HCEC 1CT (cell line): ENCODE measurements around the gene EVX2.

Experiments
- DNase-seq: peaks from one replicate; pipeline ENCODE4 v3.0.0-alpha.2; 2017

Gene EVX2

DNA sequence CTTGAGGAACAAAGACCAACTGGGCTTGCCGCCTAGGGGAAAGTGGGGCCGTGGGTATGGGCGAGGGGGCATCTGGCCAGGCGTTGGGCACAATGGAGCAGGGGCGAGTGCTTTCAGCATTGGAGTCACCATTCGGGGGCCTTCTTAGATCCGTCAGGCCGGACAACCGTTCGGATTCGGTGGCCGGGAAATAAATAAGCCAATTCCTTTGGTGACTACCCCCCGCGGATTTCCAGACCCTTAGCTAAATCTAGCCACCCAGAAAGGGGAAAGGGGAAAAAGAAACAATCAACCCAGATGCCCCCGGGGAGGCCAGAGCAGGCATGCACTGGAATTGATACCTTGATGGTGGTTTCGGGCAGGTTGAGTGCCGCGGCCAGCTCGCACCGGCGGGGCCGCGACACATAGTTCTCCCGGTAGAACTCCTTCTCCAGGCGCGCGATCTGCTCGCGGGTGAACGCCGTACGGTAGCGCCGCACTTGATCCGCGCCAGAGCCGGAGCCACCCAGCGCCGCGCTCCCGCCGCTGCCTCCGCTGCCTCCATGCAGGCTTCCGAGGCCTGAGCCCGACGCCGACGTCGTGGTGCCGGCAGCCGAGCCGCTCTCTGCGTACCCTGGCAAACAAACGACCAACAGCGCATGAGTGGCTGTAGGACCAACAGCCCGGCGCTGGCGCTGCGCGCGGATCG lies 1.8 kb downstream of the EVX2 start:
- DNase-seq: no peak

DNA sequence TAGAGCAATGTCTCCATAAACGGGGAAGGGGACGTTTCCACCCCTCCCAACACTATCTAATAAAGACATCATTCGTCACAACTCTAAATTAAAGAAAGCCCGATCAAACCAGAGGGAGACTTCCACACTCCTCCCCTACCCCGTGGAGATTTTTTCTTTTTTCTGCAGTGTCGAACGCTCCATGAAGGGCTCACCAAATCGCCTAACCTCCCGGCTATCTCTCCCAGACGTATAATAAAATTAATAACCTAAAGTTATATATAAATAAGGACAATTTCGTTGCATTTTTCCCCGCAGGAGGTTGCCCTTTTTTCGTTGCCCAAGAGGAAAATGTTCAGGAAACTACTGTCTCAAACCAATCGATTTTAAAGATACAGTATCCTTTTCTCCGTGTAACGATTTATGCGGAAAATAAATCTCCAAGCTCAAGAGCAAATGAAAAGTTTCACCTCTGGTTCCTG lies 2.4 kb downstream of the EVX2 start:
- no peak for DNase-seq

DNA sequence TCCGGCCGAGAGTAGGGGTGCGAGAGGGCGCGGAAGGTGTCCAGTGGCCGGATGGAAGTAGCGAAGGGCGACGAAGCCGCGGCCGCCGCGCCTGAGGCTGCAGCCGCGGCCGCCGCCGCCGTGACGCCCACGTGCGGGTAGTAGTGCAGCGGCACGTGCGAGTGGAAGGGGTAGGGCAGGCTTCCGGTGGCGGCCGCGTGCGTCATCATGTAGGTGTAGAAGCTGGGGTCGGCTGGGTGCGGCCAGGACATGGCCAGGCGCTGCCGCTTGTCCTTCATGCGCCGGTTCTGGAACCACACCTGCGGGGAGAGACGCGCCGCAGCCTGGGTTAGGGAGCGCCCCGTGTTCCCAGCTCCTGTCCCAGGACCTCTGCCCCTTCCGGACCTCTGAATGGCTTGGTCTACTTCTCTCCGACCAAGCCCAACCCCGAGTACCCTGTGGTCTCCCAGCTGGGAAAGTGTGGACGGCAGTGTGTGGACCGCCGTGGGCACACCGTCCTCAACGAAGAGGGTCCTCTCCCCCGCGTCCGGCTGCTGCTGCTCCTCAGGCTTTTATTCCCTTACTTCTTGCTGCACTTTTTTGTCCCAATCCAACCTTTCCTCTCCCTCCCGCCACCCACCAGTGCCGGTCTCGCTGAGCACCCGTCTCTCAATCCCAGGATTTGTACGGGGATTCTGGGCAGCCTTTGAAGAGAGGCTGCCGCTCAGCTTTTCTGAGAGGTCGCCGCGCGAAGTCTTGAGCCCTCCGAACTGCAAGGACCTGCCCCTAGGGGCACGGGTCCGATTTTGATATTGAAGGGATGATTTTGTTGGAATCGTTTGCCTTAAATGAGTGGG lies 3.0 kb downstream of the EVX2 start:
- DNase-seq: no peak

DNA sequence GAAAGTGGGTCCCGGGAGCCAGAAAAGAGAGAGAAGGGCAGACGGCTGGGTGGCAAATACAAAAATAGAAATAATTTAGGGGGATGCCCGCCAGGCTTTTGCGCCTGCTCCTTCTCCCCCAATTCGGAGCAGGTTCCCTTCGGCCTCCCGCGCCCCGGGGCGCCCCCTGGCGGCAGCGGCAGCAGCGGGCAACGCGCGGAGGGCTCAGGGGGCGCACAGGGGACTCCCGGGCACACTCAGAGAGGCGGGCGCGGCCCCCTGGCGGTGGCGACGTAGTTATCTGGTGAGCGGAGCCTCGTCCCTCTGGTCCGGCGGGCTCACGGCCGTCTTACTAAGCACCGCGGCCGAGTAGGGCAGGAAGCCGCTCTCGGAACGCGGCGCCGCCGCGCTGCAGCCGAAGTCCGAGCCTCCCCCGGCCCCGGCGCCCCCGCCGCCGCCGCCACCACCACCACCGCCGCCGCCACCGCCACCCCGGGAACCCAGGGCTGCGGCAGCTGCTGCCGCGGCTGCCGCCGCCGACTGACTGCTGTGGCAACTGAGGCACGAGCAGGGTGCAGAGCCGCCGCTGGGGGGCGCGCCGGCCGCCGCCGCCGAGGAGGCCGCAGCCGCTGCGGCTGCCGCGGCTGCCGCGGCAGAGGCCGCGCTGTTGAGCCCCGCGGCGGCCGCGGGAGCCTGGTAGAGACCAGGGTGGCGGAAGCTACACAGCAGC lies 3.8 kb downstream of the EVX2 start:
- no peak for DNase-seq

DNA sequence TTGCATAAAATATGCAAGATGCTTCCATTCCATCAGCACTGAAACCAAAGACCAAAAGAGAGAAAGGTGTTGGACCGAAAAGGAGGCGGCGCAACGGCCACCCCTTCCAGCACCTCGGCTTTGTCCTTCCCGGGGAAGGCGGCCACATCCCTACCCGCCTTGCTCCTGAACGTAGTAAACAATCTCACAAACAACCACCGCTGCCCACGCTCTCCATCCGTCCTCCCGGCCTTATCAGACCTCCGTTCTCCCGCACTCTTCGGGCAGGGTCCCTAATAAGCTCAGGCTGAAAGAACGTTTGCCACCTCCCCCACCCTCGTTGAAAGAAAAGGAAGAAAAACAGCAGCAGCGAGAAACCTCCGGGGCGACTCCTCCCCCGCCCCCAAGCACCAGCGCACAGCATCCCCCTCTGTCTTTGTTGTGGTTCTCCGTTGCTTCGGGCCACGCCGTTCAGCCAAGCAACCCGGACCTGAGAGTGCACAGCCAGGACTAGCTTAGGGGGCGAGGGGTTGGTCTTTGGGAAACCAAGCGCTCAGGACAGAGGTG lies 4.4 kb downstream of the EVX2 start:
- no peak for DNase-seq

DNA sequence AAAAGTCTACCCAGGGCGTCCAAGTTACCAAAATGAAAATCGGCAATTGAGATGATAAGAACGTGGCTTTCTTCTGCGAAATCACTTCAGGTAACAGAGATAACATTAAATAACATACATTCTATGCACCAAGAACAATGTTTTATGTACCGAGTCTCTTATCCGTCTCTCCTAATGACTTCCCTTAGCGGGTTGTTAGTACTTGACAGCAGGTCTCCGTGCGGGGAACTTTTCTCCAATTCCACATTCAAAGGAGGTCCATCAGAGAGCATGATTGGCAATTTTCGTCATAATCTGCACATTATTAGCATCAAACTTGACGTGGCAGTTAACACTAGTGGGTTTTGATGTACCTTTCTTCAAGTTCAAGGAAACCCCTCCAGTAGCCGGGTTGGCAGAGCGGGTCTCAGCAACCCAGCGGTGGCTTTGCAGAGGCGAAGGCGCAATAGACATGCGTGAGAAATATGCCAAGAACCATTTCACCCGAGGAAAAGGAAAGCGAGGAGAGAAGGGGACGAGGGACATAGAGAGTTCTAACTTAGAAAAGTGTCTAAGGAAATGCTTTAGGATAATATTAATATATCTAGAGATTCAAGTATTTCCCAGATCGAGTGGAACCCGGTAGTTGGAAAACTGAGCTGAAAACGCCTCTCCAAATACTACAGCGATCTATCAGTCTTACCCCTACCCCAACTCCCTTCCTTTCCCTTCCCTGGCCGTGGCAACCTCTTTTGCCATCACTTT lies 5.0 kb downstream of the EVX2 start:
- DNase-seq: no peak

DNA sequence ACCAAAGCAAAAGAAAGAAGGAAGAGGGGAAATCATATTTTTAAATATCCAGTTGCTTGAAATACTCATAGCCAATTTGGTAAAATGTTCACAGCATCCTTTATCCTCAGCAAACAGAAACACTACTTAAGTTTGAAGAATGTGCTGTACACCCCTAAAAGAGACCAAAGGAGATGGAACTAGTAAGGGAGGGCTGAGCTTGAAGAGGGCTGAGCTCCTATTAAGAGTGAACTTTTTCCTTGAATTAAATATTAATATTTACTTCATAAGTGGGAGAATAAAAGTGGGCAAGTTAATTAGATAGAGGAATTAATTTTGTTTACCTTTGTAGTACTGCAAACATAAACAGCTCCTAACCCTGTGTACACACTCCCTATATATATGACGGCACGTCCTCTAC lies 7.0 kb downstream of the EVX2 start:
- DNase-seq: no peak

DNA sequence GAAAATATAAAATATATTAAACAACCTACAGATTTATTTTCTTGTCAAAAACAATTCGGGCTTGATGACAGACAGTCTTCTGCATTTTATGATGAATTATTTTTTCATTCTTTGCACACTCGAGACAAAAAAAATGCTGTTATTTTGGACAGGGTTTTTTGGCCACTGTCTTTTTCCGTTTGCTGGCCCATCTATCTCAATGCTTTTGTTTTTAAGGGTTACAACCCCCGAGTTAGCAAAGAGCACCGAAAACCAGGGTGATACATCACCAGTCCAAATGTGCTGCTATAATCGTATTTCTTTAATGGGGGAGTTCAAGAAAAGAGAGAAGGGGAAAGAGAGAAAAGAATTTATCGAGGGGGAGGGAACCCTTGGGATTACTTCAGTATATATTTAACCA lies 7.7 kb downstream of the EVX2 start:
- no peak for DNase-seq

DNA sequence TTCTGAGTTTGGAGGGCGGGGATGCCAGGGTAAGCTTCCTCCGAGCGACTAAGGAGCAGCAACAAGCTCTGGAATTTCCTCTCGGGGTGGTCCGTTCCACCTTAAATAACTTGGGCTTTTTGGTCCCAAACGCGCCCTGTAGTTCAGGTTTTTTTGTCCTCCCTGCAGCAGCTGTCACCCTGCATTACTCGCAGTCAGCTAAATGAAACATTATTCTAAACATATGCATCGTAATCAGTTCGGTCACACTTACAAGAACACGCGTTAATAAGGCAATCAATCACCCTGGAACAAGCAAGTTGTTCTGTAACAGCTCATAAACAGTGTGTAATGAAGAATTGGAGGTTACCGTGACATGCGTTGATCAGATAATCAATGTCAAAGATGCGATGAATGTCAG lies 8.3 kb downstream of the EVX2 start:
- DNase-seq: no peak

DNA sequence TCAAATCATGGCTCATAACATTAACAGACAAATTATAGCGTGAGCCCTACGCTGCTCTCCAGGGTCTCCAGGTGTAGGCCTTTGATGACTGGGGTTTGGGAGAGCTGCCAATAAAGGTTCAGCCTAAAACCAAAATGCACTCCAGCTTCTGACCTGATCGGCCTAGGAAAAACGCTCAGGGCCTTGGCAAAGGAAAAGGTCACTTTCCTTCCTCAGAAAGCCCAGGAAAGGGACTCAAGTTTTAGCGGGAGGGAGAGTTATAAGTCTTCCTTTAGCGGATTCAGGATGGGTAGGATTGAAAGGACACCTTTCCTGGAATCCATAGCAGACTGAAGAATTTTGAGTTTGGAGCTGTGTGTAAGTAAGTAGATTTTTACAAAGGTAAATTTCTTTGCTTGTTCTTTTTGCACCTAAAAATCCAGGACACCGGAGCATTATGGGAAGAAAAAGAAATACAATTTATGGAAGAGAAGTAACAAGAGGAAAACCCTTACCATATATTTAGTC lies 8.8 kb downstream of the EVX2 start:
- no peak for DNase-seq

DNA sequence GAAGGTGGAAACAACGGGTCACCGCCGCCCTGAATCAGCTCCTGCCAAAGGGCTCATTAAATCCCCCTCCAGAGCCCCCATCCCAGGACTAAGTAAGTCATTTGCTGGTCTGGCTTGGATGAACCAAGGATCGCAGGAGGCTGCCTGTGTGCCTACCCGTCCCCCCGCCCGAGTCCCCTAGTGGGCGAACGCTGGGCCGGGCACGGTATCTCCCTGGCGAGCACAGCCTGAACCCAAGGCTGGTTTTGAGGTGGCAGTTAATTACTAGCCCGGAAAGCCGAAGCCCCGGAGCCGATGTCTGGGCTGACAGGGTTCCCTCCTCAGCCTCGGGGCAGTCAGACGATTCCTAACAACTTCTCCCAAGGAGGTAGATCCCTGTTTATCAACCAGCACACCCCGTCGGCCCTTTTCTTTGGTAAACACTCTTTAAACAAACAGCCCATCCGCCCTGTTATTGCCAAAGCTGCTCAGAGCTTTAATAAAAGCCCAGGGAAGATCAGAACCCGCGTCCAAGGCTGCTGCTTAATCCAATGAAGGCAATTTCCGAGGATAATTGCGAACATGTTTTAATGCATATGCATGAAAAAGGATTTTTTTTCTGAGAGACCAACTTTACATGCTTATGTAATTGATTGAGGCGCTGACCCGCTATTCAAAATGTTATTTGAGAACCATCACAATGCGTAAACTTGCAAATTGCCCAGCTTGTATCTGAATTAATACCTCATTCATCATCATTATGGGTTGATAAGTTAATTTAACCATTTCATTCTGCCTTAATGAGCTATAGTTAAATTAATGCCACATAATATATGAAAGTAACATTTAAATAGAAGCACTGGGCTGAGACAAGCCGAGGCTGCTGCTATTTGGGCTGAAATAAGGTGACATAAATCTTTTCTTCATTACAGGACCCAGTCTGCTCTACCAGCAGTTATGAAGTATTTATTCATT lies 10.5 kb downstream of the EVX2 start:
- no peak for DNase-seq

DNA sequence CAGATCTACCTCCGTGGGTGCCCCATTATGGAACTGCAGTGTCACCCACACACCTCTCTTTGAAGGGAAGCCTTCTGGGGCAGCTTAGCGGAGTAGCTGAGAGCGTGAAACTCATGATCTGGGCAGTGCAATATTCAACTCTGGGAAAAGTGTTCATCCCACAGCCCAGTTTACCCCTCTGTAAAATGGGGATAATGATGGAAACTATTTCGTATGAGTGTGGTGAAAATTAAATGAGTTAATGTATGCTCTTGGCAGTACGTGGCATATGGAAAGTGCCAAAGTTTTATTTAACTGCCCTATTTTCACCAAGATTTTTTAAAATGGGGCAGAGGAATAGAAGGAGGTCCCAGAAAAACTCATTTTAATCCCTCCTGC lies 11.5 kb downstream of the EVX2 start:
- DNase-seq: no peak

DNA sequence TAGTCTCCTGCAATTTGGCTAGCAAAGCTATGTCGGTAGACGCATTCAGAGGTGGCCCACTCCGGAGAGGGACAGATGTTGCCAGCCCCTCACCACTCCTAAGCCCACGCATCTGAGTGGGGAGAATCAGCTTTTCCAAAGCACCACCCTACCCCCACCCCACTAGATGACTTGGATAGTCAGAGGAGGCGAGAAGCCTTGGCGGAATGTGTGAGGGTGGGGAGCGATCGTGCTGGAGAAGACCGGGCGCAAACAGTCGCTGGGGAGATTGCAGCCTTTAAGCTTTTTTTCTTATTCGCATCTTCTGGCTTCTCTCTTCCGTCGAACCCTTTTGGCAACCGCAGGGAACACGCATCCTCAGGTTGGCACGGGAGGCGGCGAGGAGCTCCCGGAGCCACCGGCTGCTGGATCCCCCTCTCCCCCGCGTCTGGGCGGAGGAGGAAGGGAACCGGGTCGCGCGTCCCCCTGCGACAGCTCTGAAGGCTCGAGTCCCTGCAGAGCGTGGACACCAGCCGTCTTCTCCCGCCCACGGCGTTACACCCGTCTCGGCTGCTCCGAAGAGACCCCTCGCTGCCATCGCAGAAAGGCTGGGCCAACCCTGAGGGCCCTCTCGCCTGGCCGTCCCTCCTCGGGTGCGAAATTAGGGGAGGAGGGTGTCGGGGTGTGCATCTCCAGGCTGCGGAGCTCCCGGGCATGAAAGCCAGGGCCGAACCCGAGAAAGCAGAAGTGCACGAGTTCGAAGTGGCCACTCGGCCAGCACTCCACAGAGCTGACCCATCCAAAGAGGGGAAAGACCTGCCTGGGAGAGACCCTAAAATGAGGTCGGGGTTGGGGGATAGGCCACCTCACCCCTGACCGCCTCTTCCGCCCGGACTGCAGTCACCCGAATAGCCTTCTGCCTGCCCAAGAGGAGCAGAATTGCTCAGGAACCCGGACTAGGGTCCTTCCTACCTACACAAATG lies 12.2 kb downstream of the EVX2 start:
- no peak for DNase-seq

DNA sequence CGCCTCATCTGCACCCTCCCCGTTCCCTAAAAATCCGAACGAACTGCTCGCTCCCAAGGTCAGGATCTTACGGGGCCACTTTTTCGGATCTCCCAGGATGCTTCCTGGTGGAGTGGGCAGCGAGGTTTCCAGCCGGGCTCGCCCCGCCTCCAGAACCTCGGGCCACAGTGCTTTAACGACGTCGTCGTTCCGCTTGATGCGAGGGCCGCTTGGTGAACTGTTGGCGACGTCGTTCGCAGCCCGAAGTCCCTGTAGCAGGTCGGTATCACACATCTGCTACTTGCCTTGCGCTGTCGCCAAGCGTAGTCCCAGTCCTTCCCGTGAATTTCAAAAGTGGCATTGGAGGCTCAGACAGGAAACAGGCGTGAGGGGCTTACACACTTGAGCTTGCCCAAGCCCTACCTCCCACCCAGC lies 15.3 kb downstream of the EVX2 start:
- DNase-seq: no peak

DNA sequence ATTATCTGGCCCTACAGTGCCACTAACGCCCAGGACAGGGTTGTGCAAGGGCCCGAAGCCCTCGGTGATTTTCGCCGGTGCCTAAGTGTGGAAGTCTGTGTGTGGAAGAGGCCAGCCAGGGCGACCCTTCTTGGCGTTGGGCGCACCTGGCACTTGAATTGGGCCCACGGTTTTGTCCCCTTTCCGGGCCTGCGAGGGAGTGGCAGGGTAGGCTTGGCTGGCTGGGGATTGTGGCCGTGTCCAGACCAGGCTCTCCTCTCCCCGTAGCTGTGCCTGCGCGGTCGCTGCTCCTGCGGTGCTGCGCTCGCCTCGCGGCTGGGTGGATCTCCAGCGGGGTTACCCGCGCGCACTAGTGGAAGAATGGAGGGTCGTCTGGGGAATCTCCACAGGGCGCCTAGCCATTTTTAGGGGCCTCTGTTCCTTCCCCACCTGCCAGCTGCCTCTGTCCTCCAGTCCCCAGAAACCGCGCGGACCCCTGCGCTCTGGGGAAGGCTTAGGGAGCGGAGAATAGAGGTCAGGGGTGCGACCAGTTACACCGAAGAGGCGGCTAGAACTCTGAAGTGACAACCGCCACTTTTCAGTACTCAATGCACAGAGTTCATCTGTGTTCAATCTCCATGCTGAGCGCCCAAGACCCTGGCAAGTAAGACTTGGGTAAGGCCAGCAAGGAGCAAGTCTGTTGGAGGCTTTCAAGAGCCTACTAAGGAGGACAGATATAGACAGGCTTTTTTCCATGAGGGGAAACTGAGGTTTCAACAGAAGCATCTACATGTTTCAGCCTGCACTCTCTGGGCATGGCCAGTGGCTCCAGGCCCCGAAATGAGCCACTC lies 16.0 kb downstream of the EVX2 start:
- DNase-seq: no peak

DNA sequence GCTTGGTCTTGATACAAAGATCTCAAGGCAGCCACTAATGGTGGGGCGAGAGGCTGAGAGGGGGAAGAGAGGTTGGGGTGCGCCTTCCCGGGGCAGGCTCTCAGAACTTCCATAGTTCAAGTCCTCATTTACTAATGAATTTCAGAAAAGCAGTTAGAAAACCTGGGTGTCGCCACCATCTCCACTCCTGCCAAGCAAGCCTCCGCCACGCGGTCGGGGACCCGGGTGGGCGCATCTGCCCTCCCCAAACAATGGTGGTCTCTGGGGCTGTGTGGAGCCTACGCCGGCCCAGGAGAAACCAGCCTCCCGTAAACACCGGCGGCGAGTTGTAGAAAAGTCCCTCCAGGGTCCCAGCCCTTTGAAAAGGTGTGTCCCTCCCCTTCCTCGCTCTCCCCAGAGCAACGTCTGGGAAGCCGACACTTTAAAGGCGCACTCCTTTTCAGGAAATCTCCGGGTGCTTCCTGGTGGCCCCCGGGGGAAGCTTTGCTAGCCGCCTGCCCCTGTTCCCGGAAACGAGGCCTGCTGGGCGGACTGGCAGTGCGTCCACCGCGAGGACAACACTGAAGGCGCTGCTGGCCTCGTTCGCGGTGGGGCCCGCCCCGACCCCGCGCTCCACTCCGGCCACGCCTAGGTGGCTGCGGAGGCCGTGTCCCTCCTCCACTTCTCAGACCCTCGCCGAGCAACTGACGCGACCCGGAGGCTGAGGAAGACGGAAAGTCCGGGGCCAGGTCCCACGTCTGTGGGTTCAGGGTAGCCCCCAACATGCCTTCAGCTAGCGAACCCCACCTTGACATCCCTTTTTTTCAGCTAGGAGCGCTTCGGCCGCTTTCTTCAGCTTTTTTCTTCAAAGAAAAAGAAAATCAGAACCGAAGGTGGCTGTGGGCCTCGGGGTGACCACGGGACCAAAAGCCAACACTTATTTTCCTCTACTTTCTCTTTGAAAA lies 16.8 kb downstream of the EVX2 start:
- no peak for DNase-seq

DNA sequence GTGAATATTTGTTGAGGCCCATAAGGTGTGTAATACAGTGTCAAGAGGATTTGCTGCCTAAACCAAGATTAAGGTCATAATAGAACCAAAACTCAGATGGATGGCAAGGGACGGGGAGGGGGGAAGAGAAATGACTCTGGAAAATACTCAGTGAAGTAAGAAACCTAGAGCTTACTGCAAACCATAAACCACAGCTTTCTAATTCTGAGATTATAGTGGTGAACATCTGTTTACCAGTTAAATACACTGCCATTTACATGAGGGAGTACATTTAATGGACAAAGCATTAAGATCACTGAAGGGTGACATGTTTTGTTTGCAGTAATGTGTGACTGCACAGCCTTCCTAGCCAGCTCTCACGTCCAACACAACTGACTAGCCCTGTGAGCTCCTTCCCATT lies 19.8 kb downstream of the EVX2 start:
- no peak for DNase-seq

DNA sequence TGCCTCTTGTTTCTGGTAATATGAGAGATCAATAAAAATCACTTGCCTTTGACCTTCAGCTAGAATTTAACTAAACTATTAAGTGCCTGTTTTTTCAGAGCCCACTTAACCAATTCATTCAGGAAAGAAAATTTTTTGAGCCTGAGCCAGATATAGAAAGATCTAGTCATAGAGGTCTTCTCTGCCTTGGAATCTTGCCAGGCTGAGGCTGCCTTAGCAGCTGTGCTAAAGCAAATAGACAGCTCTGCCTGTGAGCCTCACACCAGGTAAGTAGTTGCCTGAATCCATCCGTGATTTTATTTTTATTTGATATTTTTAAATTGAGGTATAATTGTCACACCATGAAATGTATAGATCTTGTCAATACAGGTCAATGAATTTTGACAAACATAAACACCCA lies 27.4 kb downstream of the EVX2 start:
- no peak for DNase-seq
